Activated CD4-positive, alpha-beta T cell treated with anti-CD3 and anti-CD28 coated beads, Interleukin-2, amount 10 ng/mL, durations not matched to agents 7 days and 5 days (primary cell): ENCODE data around the gene APOC4. TPM values are rescaled to one million over a fixed set of nuclear protein-coding genes. Genes with fewer than 3 reads are reported as not detected.

Experiments
- CTCF ChIA-PET: fragments of 350-600 bp; sonication (Branson Sonifier 250); formaldehyde crosslinking; loops from one replicate; lab custom pipeline; 2021; ENCODE audit warnings: antibody characterized with exemption; lab: Charles Lee
- POLR2A ChIA-PET: fragments of 350-600 bp; sonication (Branson Sonifier 250); formaldehyde crosslinking; loops from one replicate; lab custom pipeline; 2021; ENCODE audit warnings: antibody characterized with exemption; lab: Charles Lee
- DNase-seq: peaks from one replicate; pipeline ENCODE4 v3.0.0-alpha.2; 2020
- H3K27ac Mint-ChIP-seq: one replicate; pipeline ENCODE4 v1.8.0; 2021; ENCODE audit warnings: mild to moderate bottlenecking, moderate library complexity, mixed read lengths
- H3K27me3 Mint-ChIP-seq: one replicate; pipeline ENCODE4 v1.8.0; 2021; ENCODE audit warnings: mixed read lengths
- H3K36me3 Mint-ChIP-seq: one replicate; pipeline ENCODE4 v1.8.0; 2021; ENCODE audit warnings: low read depth, mixed read lengths
- H3K4me1 Mint-ChIP-seq: one replicate; pipeline ENCODE4 v1.8.0; 2021; ENCODE audit warnings: mixed read lengths
- H3K4me3 Mint-ChIP-seq: one replicate; pipeline ENCODE4 v1.8.0; 2021; ENCODE audit warnings: mild to moderate bottlenecking, moderate library complexity, mixed read lengths
- H3K9me3 Mint-ChIP-seq: one replicate; pipeline ENCODE4 v1.8.0; 2021; ENCODE audit warnings: mixed read lengths
- total RNA-seq, 2 experiments: library from RNA; stranded (reverse); gene quantifications; one replicate each; pipeline ENCODE4 v1.2.3, GENCODE V29; 2021

The APOC4 gene
- total RNA-seq, result not detected

GRCh38 chr19:44942067-44942571 is at the start of gene APOC4:
TSS of gene APOC4 (plus strand) at chr19:44942237. CDS start at chr19:44942278, 41 bp downstream.
- H3K36me3 Mint-ChIP-seq, result no peaks in the 10 kb centered on the region
- no peak within 1 kb of the TSS for H3K27ac Mint-ChIP-seq
- H3K9me3 Mint-ChIP-seq, result no peaks in the 10 kb centered on the region
- no peaks in the 10 kb centered on the region for H3K4me1 Mint-ChIP-seq
- ChIA-PET CTCF (no interaction called here), POLR2A (no interaction called here)
- DNase-seq, result no peak
- no peak within 1 kb of the TSS for H3K4me3 Mint-ChIP-seq
- no peaks in the 10 kb centered on the region for H3K27me3 Mint-ChIP-seq

- Mint-ChIP-seq H3K4me3 (peak overlapping the region; percentile 93), H3K9me3 (no peaks in the 10 kb centered on the region), H3K27ac (peak overlapping the region; percentile 58), H3K4me1 (peaks cover 28% of the 10 kb centered on the region), H3K27me3 (no peaks in the 10 kb centered on the region), H3K36me3 (peaks cover 37% of the 10 kb centered on the region)
- DNase-seq, result no peak
- CTCF ChIA-PET, result interaction anchor here (1.5 kb wide), 1 partner anchor 10 kb away, joined by 4 read pairs; no protein-coding TSS in a partner anchor
- POLR2A ChIA-PET, result no interaction called here
Measured at GRCh38 chr19:44892932-44893331, 49.1 kb upstream of the APOC4 start.

- Mint-ChIP-seq H3K4me1 (peaks cover 28% of the 10 kb centered on the region), H3K9me3 (no peaks in the 10 kb centered on the region), H3K27ac (no peak overlapping the region), H3K27me3 (no peaks in the 10 kb centered on the region), H3K4me3 (peak overlapping the region; percentile 93), H3K36me3 (peaks cover 37% of the 10 kb centered on the region)
- CTCF ChIA-PET, result interaction anchor here (0.6 to 1.5 kb wide), 2 partner anchors 10 to 136 kb away, joined by 4 read pairs; no protein-coding TSS in a partner anchor
- DNase-seq, result no peak
- POLR2A ChIA-PET, result no interaction called here
Measured at GRCh38 chr19:44893332-44894051, 48.5 kb upstream of the APOC4 start.

- Mint-ChIP-seq H3K36me3 (peaks cover 37% of the 10 kb centered on the region), H3K27ac (no peak overlapping the region), H3K4me3 (no peak overlapping the region), H3K4me1 (peaks cover 26% of the 10 kb centered on the region), H3K9me3 (no peaks in the 10 kb centered on the region), H3K27me3 (no peaks in the 10 kb centered on the region)
- ChIA-PET POLR2A (no interaction called here), CTCF (interaction anchor here (0.6 to 1.1 kb wide), 4 partner anchors 10 to 1218 kb away, joined by 4 read pairs; no protein-coding TSS in a partner anchor)
- DNase-seq, result no peak
Measured at GRCh38 chr19:44894052-44894400, 48.0 kb upstream of the APOC4 start.

GRCh38 chr19:44894946-44895345 is 47.1 kb upstream of the APOC4 start:
- no peak for DNase-seq
- POLR2A ChIA-PET, result no interaction called here
- no peak overlapping the region for H3K4me3 Mint-ChIP-seq
- H3K9me3 Mint-ChIP-seq, result no peaks in the 10 kb centered on the region
- H3K27me3 Mint-ChIP-seq, result no peaks in the 10 kb centered on the region
- CTCF ChIA-PET, result interaction anchor here (1.1 kb wide), 1 partner anchor 11 kb away, joined by 4 read pairs; no protein-coding TSS in a partner anchor
- peak overlapping the region; percentile 38 for H3K27ac Mint-ChIP-seq
- H3K36me3 Mint-ChIP-seq, result peaks cover 39% of the 10 kb centered on the region
- peaks cover 22% of the 10 kb centered on the region for H3K4me1 Mint-ChIP-seq

GRCh38 chr19:44897835-44898234 is 44.2 kb upstream of the APOC4 start:
- no peak for DNase-seq
- H3K9me3 Mint-ChIP-seq, result no peaks in the 10 kb centered on the region
- H3K4me3 Mint-ChIP-seq, result no peak overlapping the region
- POLR2A ChIA-PET, result no interaction called here
- H3K27ac Mint-ChIP-seq, result no peak overlapping the region
- H3K36me3 Mint-ChIP-seq, result peaks cover 35% of the 10 kb centered on the region
- H3K27me3 Mint-ChIP-seq, result no peaks in the 10 kb centered on the region
- H3K4me1 Mint-ChIP-seq, result peaks cover 4% of the 10 kb centered on the region
- CTCF ChIA-PET, result interaction anchor here (0.6 kb wide), 1 partner anchor 32 kb away, joined by 3 read pairs; no protein-coding TSS in a partner anchor

- H3K36me3 Mint-ChIP-seq, result peaks cover 22% of the 10 kb centered on the region
- CTCF ChIA-PET, result no interaction called here
Measured at GRCh38 chr19:44900328-44901244, 41.5 kb upstream of the APOC4 start.

GRCh38 chr19:44903216-44903601 is 38.8 kb upstream of the APOC4 start:
- CTCF ChIA-PET, result interaction anchor here (0.6 to 1.5 kb wide), 8 partner anchors 10 to 328 kb away, joined by 3 to 4 read pairs (median 3); partner anchors contain the start of gene APOC1
- no peak overlapping the region for H3K4me3 Mint-ChIP-seq

More at GRCh38 chr19:44900328-44901244, 41.5 kb upstream of the APOC4 start:
- no peak for DNase-seq
- Mint-ChIP-seq H3K27ac (no peak overlapping the region), H3K27me3 (peaks cover 4% of the 10 kb centered on the region), H3K4me1 (peaks cover 2% of the 10 kb centered on the region), H3K9me3 (no peaks in the 10 kb centered on the region), H3K4me3 (no peak overlapping the region)
- POLR2A ChIA-PET, result no interaction called here

GRCh38 chr19:44903602-44904425 is 38.2 kb upstream of the APOC4 start:
- ChIA-PET POLR2A (no interaction called here), CTCF (interaction anchor here (0.9 to 1.8 kb wide), 8 partner anchors 9 to 220 kb away, joined by 3 to 5 read pairs (median 3); partner anchors contain the start of gene APOC1)
- no peaks in the 10 kb centered on the region for H3K9me3 Mint-ChIP-seq
- H3K27ac Mint-ChIP-seq, result no peak overlapping the region
- H3K27me3 Mint-ChIP-seq, result peaks cover 18% of the 10 kb centered on the region
- H3K4me1 Mint-ChIP-seq, result peaks cover 11% of the 10 kb centered on the region
- peaks cover 10% of the 10 kb centered on the region for H3K36me3 Mint-ChIP-seq
- DNase-seq, result peak; percentile 74
- H3K4me3 Mint-ChIP-seq, result no peak overlapping the region

More at GRCh38 chr19:44903216-44903601, 38.8 kb upstream of the APOC4 start:
- Mint-ChIP-seq H3K4me1 (peaks cover 11% of the 10 kb centered on the region), H3K9me3 (no peaks in the 10 kb centered on the region), H3K36me3 (peaks cover 10% of the 10 kb centered on the region), H3K27me3 (peaks cover 18% of the 10 kb centered on the region), H3K27ac (no peak overlapping the region)
- DNase-seq, result no peak
- POLR2A ChIA-PET, result no interaction called here

- peaks cover 18% of the 10 kb centered on the region for H3K27me3 Mint-ChIP-seq
- POLR2A ChIA-PET, result interaction anchor here (0.7 kb wide), 1 partner anchor 26 kb away, joined by 3 read pairs; no protein-coding TSS in a partner anchor
- peaks cover 10% of the 10 kb centered on the region for H3K36me3 Mint-ChIP-seq
- CTCF ChIA-PET, result interaction anchor here (0.9 to 1.8 kb wide), 5 partner anchors 10 to 203 kb away, joined by 3 to 5 read pairs (median 3); partner anchors contain the start of gene APOC1
- peaks cover 11% of the 10 kb centered on the region for H3K4me1 Mint-ChIP-seq
- DNase-seq, result no peak
- H3K9me3 Mint-ChIP-seq, result no peaks in the 10 kb centered on the region
- H3K27ac Mint-ChIP-seq, result no peak overlapping the region
- H3K4me3 Mint-ChIP-seq, result no peak overlapping the region
Measured at GRCh38 chr19:44904426-44904994, 37.5 kb upstream of the APOC4 start.

- H3K27ac Mint-ChIP-seq, result no peak within 1 kb of the TSS
- peaks cover 11% of the 10 kb centered on the region for H3K4me1 Mint-ChIP-seq
- H3K4me3 Mint-ChIP-seq, result no peak within 1 kb of the TSS
- no peaks in the 10 kb centered on the region for H3K9me3 Mint-ChIP-seq
- peaks cover 20% of the 10 kb centered on the region for H3K27me3 Mint-ChIP-seq
- H3K36me3 Mint-ChIP-seq, result peaks cover 7% of the 10 kb centered on the region
- ChIA-PET CTCF (interaction anchor here (1.0 to 1.8 kb wide), 3 partner anchors 48 to 156 kb away, joined by 3 to 5 read pairs (median 3); no protein-coding TSS in a partner anchor), POLR2A (interaction anchor here (0.7 kb wide), 1 partner anchor 27 kb away, joined by 3 read pairs; no protein-coding TSS in a partner anchor)
- DNase-seq, result no peak
Measured at GRCh38 chr19:44905437-44906160, 36.4 kb upstream of the APOC4 start, which contains the start of gene APOE. TSS of gene APOE (plus strand) at chr19:44905796. CDS start at chr19:44906625, 829 bp downstream.
